ENCODE measurements around the gene KPRP.

DNA sequence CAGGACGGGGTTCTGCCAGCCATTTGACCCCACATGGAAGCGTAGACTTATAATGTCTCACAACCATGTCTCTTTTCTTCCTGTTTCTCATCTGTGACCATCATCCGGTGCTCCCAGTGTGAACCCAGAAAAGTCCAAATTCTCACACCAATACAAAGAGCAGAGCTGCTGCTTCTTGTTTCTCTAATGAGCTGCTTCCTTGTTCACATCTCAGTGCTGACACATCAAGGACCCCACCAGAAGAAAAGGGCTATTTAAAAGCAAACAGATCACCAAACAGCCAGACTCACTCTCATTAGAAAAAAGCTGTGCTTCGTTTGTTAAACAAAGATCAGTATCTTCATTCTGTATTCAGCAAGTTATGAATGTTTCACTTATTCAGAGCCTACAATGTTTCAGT lies 37.9 kb downstream of the KPRP start:
- TF ChIP-seq, protein P1, sequence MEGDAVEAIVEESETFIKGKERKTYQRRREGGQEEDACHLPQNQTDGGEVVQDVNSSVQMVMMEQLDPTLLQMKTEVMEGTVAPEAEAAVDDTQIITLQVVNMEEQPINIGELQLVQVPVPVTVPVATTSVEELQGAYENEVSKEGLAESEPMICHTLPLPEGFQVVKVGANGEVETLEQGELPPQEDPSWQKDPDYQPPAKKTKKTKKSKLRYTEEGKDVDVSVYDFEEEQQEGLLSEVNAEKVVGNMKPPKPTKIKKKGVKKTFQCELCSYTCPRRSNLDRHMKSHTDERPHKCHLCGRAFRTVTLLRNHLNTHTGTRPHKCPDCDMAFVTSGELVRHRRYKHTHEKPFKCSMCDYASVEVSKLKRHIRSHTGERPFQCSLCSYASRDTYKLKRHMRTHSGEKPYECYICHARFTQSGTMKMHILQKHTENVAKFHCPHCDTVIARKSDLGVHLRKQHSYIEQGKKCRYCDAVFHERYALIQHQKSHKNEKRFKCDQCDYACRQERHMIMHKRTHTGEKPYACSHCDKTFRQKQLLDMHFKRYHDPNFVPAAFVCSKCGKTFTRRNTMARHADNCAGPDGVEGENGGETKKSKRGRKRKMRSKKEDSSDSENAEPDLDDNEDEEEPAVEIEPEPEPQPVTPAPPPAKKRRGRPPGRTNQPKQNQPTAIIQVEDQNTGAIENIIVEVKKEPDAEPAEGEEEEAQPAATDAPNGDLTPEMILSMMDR (IDR thresholded peaks at IDR 0.05): no peak
- TF ChIP-seq EP300 (IDR thresholded peaks at IDR 0.05) (no peak), POLR2A (IDR thresholded peaks at IDR 0.05) (no peak)

Measured in tibial nerve (tissue), 4 donors.